ENCODE measurements around the gene RNF34. TPM values are rescaled to one million over a fixed set of nuclear protein-coding genes. Genes with fewer than 3 reads are reported as not detected.

The RNF34 gene
- total and polyA plus RNA-seq, 2 of the 13 experiments (the other 11 are each of a cell fraction or from before 2014, with no cell fraction given) = 36.8 to 53.2 TPM

GRCh38 chr12:121376754-121377697, 22.9 kb upstream of the RNF34 start (continued):
- TF ChIP-seq HES4 (CRISPR knock-in tag; IDR thresholded peaks at IDR 0.05; ENCODE audit: borderline replicate concordance) = no peak
- TF ChIP-seq NFKBIZ (CRISPR knock-in tag; IDR thresholded peaks at IDR 0.05) = 0 out of 2 replicates have a peak, but pooled peaks have one; percentile 12
- TF ChIP-seq, protein P1, sequence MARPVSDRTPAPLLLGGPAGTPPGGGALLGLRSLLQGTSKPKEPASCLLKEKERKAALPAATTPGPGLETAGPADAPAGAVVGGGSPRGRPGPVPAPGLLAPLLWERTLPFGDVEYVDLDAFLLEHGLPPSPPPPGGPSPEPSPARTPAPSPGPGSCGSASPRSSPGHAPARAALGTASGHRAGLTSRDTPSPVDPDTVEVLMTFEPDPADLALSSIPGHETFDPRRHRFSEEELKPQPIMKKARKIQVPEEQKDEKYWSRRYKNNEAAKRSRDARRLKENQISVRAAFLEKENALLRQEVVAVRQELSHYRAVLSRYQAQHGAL (CRISPR knock-in tag; IDR thresholded peaks at IDR 0.05; ENCODE audit: not compliant biosample characterization) = no peak
- no peak for TF ChIP-seq ZNF3 (CRISPR knock-in tag; IDR thresholded peaks at IDR 0.05)
- TF ChIP-seq ZFP36 (IDR thresholded peaks at IDR 0.05; ENCODE audit: borderline replicate concordance, low read depth, low read length, partially characterized antibody) = no peak
- TF ChIP-seq MBD4 (IDR thresholded peaks at IDR 0.05; ENCODE audit: borderline replicate concordance, low read length) = no peak
- TF ChIP-seq SOX6 (IDR thresholded peaks at IDR 0.05) = no peak
- TF ChIP-seq SOX6 (CRISPR knock-in tag; IDR thresholded peaks at IDR 0.05) = peak; percentile 81
- no peak for TF ChIP-seq ZNF230 (CRISPR knock-in tag; IDR thresholded peaks at IDR 0.05)
- TF ChIP-seq NCOA2 (CRISPR knock-in tag; IDR thresholded peaks at IDR 0.05) = peak; percentile 53; the same call in 1 of the 2 replicates
- no peak for TF ChIP-seq ZNF441 (CRISPR knock-in tag; IDR thresholded peaks at IDR 0.05; ENCODE audit: borderline replicate concordance)
- no peak for TF ChIP-seq ZBTB33 (CRISPR knock-in tag; IDR thresholded peaks at IDR 0.05)
- TF ChIP-seq ZNF20 (CRISPR knock-in tag; IDR thresholded peaks at IDR 0.05) = no peak
- no peak for TF ChIP-seq USF2 (IDR thresholded peaks at IDR 0.05; ENCODE audit: low read depth, low read length)
- no peak for TF ChIP-seq USF2 (CRISPR knock-in tag; IDR thresholded peaks at IDR 0.05; ENCODE audit: borderline replicate concordance)
- no peak for TF ChIP-seq CREB3 (CRISPR knock-in tag; IDR thresholded peaks at IDR 0.05)
- TF ChIP-seq CREB1 (IDR thresholded peaks at IDR 0.05) = no peak
- 0 out of 2 replicates have a peak, but pooled peaks have one; percentile 25 for TF ChIP-seq CREB1 (CRISPR knock-in tag; IDR thresholded peaks at IDR 0.05)
- no peak for TF ChIP-seq PHF8 (CRISPR knock-in tag; IDR thresholded peaks at IDR 0.05)
- TF ChIP-seq REST (IDR thresholded peaks at IDR 0.05; ENCODE audit: borderline replicate concordance in 1 of 2, low read depth in 1 of 2, low read length in 2 of 2) = no peak
